ENCODE results near the gene SLC6A12. TPM values are rescaled to one million over a fixed set of nuclear protein-coding genes. Genes with fewer than 3 reads are reported as not detected.

The SLC6A12 gene
- total RNA-seq, 1 experiment from 2014 or later, result 0.17 TPM

DNA sequence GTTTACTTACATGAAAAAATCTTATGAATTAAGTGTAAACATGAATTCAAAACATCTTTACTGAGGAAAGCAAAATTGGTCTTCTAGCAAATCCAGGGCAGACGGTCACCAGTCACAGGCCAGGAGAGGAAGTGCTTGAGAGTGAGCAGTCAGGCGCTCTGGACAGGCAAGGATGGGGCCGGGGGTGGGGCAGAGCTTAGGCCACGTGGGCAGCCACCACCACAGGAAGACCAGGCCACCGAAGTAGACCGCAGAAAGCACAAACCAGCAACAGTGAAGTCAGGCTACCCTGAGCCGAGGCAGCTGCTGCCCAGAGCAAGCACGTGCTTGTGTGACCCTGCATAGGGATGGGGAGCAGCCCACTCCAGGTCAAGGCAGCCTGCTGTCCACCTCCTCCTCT, 33.5 kb downstream of the SLC6A12 start:
- Histone ChIP-seq H3K4me2 (ENCODE audit: insufficient read depth, insufficient read length, low read length) (no peak overlapping the region), H3K27me3 (ENCODE audit: insufficient read depth, low read length) (no peaks in the 10 kb centered on the region), H2AFZ (ENCODE audit: low read length) (no peak overlapping the region), H3K23ac (ENCODE audit: insufficient read length, low read depth, low read length) (no peak overlapping the region), H4K5ac (ENCODE audit: insufficient read length, low read depth, low read length) (no peak overlapping the region), H2BK12ac (ENCODE audit: insufficient read length, low read depth, low read length) (no peak overlapping the region), H4K8ac (replicated peaks; ENCODE audit: insufficient read length, low read depth, low read length) (no peak overlapping the region), H2BK20ac (ENCODE audit: low read depth, low read length, poor library complexity, severe bottlenecking) (no peak overlapping the region), H3K4me1 (ENCODE audit: insufficient read depth, low read length) (peaks cover 4% of the 10 kb centered on the region; the same call in 1 of the 2 replicates), H2BK5ac (ENCODE audit: insufficient read length, low read length) (no peak overlapping the region), H3K79me1 (ENCODE audit: insufficient read depth, low read depth, low read length, poor library complexity, severe bottlenecking) (no peaks in the 10 kb centered on the region), H3K9me3 (ENCODE audit: control insufficient read depth, low read depth, low read length) (no peaks in the 10 kb centered on the region), H3T11ph (ENCODE audit: low read length) (no peak overlapping the region), H3K9ac (ENCODE audit: extremely low read depth, insufficient read length, low read length) (no peak overlapping the region), H4K91ac (ENCODE audit: insufficient read length, low read depth, low read length) (no peak overlapping the region), H2AK5ac (ENCODE audit: insufficient read length, low read length) (no peak overlapping the region), H2BK15ac (ENCODE audit: low read depth, low read length) (no peak overlapping the region), H3K27ac (ENCODE audit: insufficient read length, low read depth, low read length) (no peak overlapping the region), H3K18ac (ENCODE audit: insufficient read length, low read depth, low read length) (no peak overlapping the region), H3K23me2 (ENCODE audit: insufficient read length, low read depth, low read length, poor library complexity, severe bottlenecking) (no peaks in the 10 kb centered on the region), H3K14ac (ENCODE audit: insufficient read depth, low read length) (no peak overlapping the region; the same call in 1 of the 2 replicates), H4K20me1 (ENCODE audit: control insufficient read depth, insufficient read depth, insufficient read length) (no peaks in the 10 kb centered on the region), H3K56ac (ENCODE audit: insufficient read length, low read depth, low read length) (no peak overlapping the region), H3K4ac (ENCODE audit: low read depth, low read length) (no peak overlapping the region), H2BK120ac (ENCODE audit: low read depth, low read length, poor library complexity, severe bottlenecking) (no peak overlapping the region), H3K79me2 (ENCODE audit: insufficient read depth, low read length) (no peaks in the 10 kb centered on the region)
- Mint-ChIP-seq H3K9me3 (no peaks in the 10 kb centered on the region), H3K36me3 (ENCODE audit: insufficient read depth in 1 of 3, low read depth in 3 of 3) (no peaks in the 10 kb centered on the region), H3K27ac (no peak overlapping the region; a peak in 1 of 7 replicates), H3K4me3 (no peak overlapping the region), H3K4me1 (peaks cover 15 to 31% of the 10 kb centered on the region in 2 experiments), H3K27me3 (ENCODE audit: low read depth) (peaks cover 7% of the 10 kb centered on the region)
- no CpG with 5 or more reads among the region's 8 CpGs for WGBS (ENCODE audit: extremely low coverage, insufficient read length, low lambda C conversion rate)
- no peak for DNase-seq
- TF ChIP-seq, protein P1, sequence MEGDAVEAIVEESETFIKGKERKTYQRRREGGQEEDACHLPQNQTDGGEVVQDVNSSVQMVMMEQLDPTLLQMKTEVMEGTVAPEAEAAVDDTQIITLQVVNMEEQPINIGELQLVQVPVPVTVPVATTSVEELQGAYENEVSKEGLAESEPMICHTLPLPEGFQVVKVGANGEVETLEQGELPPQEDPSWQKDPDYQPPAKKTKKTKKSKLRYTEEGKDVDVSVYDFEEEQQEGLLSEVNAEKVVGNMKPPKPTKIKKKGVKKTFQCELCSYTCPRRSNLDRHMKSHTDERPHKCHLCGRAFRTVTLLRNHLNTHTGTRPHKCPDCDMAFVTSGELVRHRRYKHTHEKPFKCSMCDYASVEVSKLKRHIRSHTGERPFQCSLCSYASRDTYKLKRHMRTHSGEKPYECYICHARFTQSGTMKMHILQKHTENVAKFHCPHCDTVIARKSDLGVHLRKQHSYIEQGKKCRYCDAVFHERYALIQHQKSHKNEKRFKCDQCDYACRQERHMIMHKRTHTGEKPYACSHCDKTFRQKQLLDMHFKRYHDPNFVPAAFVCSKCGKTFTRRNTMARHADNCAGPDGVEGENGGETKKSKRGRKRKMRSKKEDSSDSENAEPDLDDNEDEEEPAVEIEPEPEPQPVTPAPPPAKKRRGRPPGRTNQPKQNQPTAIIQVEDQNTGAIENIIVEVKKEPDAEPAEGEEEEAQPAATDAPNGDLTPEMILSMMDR (conservative IDR thresholded peaks at IDR 0.05), result no peak
